Measurements from ENCODE around the gene HEBP2.

DNA sequence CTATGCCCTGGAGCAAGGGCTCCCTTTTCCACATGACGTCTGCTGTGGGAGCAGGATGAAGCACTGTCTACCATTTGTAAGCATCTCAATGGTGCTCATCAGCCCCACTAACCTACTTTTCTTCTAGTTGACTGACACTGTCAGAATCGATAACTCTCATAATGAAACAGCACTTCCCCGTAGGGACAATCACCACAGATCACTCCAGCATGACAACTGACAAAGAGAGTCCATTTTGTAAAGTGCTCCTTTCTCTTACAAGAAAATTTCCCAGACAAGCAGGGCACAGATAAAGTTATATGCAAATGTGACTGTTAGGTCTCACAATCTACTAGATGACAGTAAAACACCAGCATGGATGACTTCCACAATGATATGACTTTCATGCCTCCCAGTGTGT, 46.4 kb downstream of the HEBP2 start:
- no peak for TF ChIP-seq EZH2 (IDR thresholded peaks at IDR 0.05)
- no peak for TF ChIP-seq POLR2AphosphoS5 (IDR thresholded peaks at IDR 0.05; ENCODE audit: borderline replicate concordance, low read depth, low read length)

All from SK-N-MC (cell line).